ENCODE results near the gene STK40.

Gene STK40

DNA sequence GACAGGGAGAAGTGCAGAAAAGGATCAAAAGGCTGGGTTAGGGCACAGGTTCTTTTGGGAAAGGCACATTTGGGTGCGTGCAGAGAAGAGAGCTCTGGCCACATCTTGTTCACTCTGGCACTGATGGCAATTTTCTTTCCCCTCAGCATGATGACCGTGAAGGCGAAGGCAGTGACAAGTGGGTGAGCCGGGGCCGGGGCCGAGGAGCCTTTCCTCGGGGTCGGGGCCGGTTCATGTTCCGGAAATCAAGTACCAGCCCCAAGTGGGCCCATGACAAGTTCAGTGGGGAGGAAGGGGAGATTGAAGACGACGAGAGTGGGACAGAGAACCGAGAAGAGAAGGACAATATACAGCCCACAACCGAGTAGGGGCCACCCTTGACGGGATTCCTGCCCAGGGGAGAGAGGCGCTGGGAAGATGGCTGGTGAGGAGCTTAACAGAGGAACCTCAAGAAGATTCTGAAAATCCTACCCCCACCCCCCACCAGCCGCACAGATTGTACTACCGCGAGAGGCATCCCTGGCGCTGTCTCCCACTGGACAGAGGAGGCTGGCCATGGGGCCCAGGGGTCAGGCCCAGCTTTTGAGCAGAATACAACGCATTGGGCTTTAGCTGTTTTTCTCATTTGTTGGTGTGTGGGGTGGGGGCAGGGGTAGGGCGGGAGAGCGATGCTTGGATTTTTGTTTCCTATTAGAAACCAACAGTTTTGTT is 81.9 kb downstream of the STK40 start:
- ATAC-seq (ENCODE audit: low read depth) (no peak), DNase-seq (ENCODE audit: low spot score) (no peak)
- no peak overlapping the region for H3K4me3 ChIP-seq (ENCODE audit: severe bottlenecking)
- no peaks in the 10 kb centered on the region for H3K9me3 ChIP-seq (ENCODE audit: severe bottlenecking)
- H3K27me3 ChIP-seq (ENCODE audit: insufficient read depth, poor library complexity, severe bottlenecking): no peaks in the 10 kb centered on the region
- no peak for TF ChIP-seq CTCF (IDR thresholded peaks at IDR 0.05; ENCODE audit: poor library complexity, severe bottlenecking)
- H3K27ac ChIP-seq (ENCODE audit: poor library complexity, severe bottlenecking): no peak overlapping the region
- peaks cover 22% of the 10 kb centered on the region for H3K4me1 ChIP-seq (ENCODE audit: insufficient read depth, poor library complexity, severe bottlenecking)
- peaks cover 60% of the 10 kb centered on the region for H3K36me3 ChIP-seq (ENCODE audit: low read depth)

DNA sequence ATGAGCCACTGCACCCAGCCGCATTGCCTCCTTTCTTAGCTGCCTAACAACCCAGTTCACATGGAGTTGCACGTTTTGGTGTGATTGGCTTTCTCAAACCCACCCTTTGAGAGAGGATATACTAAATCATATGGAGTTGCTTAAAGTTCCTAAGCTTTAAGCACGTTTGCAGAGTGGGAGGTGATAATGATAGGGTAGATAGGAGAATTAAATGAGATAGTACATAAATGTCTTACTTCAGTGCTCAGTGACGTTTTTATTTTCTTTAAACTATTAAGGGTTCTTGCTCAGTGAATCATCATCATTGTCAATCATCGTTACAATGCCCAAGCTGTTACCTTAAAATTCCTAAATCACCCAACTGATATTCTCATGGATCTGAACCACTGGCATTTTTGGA is 82.5 kb downstream of the STK40 start:
- Histone ChIP-seq H3K27ac (ENCODE audit: poor library complexity, severe bottlenecking) (no peak overlapping the region), H3K4me1 (ENCODE audit: insufficient read depth, poor library complexity, severe bottlenecking) (peaks cover 22% of the 10 kb centered on the region), H3K36me3 (ENCODE audit: low read depth) (peaks cover 60% of the 10 kb centered on the region)

GRCh38 chr1:36301220-36301619 is 84.5 kb downstream of the STK40 start:
- TF ChIP-seq CTCF (IDR thresholded peaks at IDR 0.05; ENCODE audit: poor library complexity, severe bottlenecking): no peak
- ATAC-seq (ENCODE audit: low read depth): no peak
- no peaks in the 10 kb centered on the region for H3K9me3 ChIP-seq (ENCODE audit: severe bottlenecking)
- peak overlapping the region; percentile 71 for H3K27ac ChIP-seq (ENCODE audit: poor library complexity, severe bottlenecking)
- H3K27me3 ChIP-seq (ENCODE audit: insufficient read depth, poor library complexity, severe bottlenecking): no peaks in the 10 kb centered on the region
- DNase-seq (ENCODE audit: low spot score): no peak
- peaks cover 72% of the 10 kb centered on the region for H3K36me3 ChIP-seq (ENCODE audit: low read depth)
- H3K4me1 ChIP-seq (ENCODE audit: insufficient read depth, poor library complexity, severe bottlenecking): peaks cover 22% of the 10 kb centered on the region
- no peak overlapping the region for H3K4me3 ChIP-seq (ENCODE audit: severe bottlenecking)

More for the DNA sequence above, 82.5 kb downstream of the STK40 start:
- no peak for ATAC-seq (ENCODE audit: low read depth)
- Histone ChIP-seq H3K27me3 (ENCODE audit: insufficient read depth, poor library complexity, severe bottlenecking) (no peaks in the 10 kb centered on the region), H3K4me3 (ENCODE audit: severe bottlenecking) (no peak overlapping the region), H3K9me3 (ENCODE audit: severe bottlenecking) (no peaks in the 10 kb centered on the region)
- DNase-seq (ENCODE audit: low spot score): no peak
- no peak for TF ChIP-seq CTCF (IDR thresholded peaks at IDR 0.05; ENCODE audit: poor library complexity, severe bottlenecking)

DNA sequence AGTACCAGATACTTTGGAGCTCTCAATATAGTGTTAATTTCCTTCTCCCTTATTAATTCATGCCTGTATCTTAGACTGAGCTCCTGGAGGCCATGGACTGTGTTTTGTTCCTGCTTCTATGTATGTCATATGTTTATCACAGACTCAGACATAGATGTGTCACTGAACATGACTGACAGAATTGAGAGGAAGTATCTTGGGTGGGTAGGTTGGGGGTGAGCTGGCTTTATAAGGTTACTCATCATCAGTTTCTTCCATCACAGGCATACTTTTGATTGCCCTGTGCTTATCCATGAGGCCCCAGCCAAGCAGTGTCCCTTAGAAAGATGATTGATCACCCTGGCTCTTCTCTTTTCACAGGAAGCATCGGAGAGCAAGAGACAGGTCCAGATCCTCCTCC is 85.2 kb downstream of the STK40 start:
- peak overlapping the region; percentile 71 for H3K27ac ChIP-seq (ENCODE audit: poor library complexity, severe bottlenecking)

More for the DNA sequence above, 85.2 kb downstream of the STK40 start:
- H3K27me3 ChIP-seq (ENCODE audit: insufficient read depth, poor library complexity, severe bottlenecking): no peaks in the 10 kb centered on the region
- no peaks in the 10 kb centered on the region for H3K9me3 ChIP-seq (ENCODE audit: severe bottlenecking)
- H3K4me3 ChIP-seq (ENCODE audit: severe bottlenecking): no peak overlapping the region
- DNase-seq (ENCODE audit: low spot score) (no peak), ATAC-seq (ENCODE audit: low read depth) (peak; percentile 6; the same call in 1 of the 3 replicates)
- TF ChIP-seq CTCF (IDR thresholded peaks at IDR 0.05; ENCODE audit: poor library complexity, severe bottlenecking): no peak
- H3K36me3 ChIP-seq (ENCODE audit: low read depth): peaks cover 74% of the 10 kb centered on the region
- H3K4me1 ChIP-seq (ENCODE audit: insufficient read depth, poor library complexity, severe bottlenecking): peaks cover 17% of the 10 kb centered on the region
